ENCODE data around the gene AKAP7.

GRCh38 chr6:131182991-131183425 lies 47.7 kb downstream of the AKAP7 start:
- TF ChIP-seq EZH2 (IDR thresholded peaks at IDR 0.05; ENCODE audit: borderline replicate concordance, insufficient read depth, low read length, poor library complexity, severe bottlenecking): no peak
- TF ChIP-seq, protein P1, sequence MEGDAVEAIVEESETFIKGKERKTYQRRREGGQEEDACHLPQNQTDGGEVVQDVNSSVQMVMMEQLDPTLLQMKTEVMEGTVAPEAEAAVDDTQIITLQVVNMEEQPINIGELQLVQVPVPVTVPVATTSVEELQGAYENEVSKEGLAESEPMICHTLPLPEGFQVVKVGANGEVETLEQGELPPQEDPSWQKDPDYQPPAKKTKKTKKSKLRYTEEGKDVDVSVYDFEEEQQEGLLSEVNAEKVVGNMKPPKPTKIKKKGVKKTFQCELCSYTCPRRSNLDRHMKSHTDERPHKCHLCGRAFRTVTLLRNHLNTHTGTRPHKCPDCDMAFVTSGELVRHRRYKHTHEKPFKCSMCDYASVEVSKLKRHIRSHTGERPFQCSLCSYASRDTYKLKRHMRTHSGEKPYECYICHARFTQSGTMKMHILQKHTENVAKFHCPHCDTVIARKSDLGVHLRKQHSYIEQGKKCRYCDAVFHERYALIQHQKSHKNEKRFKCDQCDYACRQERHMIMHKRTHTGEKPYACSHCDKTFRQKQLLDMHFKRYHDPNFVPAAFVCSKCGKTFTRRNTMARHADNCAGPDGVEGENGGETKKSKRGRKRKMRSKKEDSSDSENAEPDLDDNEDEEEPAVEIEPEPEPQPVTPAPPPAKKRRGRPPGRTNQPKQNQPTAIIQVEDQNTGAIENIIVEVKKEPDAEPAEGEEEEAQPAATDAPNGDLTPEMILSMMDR (IDR thresholded peaks at IDR 0.05; ENCODE audit: poor library complexity, severe bottlenecking): peak; percentile 46
- no peak for TF ChIP-seq POLR2AphosphoS5 (IDR thresholded peaks at IDR 0.05)
- no peak for TF ChIP-seq EP300 (conservative IDR thresholded peaks at IDR 0.05; ENCODE audit: poor library complexity, severe bottlenecking)
- no peak for TF ChIP-seq MXI1 (conservative IDR thresholded peaks at IDR 0.05; ENCODE audit: poor library complexity, severe bottlenecking)

Data from neural cell (in vitro differentiated cells).